NCI-H774 (cell line): ENCODE data around the gene SSNA1.

Experiments
- DNase-seq: peaks from one replicate; lab custom pipeline; 2025; lab: John Stamatoyannopoulos, UW

The SSNA1 gene

DNA sequence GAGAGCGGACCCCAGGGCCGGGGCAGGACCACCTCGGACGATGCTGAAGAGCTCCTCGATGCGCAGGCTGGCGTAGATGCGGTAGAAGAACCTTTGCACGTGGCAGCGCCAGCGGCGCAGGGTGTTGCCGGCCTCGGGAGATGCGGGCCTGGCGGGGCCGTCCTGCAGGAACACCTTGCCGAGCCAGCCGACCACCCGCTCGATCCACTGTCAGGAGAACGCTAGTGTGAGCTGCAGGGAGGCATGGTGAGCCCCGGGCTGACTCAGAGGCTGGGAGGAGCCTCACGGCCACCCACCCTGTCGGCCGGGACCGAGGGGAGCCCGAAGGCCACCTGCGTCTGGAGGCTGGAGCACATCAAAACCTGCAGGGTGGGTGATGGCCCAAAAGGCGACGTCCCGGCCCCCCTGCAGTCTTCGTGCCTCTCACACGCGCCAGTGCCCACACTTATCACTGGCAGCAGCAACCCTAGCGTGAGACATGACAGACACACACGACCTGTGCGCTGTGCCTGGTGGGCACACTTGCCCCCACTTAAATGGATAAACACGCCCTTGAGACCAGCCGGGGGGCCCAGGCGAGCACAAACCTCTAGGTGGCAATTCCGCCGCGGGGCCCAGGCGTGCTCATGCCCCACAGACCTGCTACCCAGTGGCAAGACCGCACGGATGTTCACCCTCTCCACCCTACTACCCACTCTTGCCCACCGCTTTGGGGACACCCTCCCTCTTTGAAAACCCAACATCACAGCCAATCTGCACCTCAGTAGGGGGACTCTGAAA is 3.4 kb upstream of the SSNA1 start:
- no peak for DNase-seq

DNA sequence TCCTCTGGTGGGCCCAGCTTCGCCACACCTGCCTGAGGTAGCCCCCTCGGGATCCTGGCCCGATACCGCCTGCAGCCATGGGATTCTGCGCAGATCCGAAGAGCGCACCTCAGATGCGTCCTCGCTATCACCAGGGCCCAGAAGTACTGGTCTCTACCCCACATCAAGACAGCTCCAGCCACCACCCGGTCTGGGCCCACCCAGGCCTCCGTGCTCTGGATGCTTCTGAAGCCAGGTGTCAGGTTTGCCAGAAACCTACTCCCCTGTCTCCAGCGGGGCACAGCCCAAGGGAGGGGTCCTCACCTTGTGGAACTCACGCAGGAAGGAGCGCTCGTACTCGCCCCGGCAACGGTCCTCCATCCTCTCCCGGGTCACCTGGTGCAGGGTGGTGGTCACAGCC is 2.6 kb upstream of the SSNA1 start:
- DNase-seq: no peak

DNA sequence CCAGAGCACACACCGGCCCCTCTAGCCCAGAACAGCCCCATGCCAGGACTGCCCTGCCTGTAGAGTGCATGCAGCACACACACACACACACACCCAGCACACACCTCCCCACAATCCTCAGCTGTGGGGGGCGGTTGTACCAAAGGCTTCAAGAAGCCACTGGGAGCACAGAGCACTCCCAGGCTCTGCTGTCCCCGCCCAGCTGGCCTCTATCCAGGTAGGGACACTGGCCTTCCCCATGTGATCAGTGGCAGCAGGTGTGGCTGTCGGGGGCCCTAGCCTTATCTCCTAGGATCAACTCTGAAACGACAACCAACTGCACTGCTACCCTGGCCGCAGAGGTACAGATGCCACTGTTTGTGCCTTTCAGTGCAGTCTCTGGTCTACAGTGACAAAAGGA is 2.1 kb upstream of the SSNA1 start:
- DNase-seq: no peak

DNA sequence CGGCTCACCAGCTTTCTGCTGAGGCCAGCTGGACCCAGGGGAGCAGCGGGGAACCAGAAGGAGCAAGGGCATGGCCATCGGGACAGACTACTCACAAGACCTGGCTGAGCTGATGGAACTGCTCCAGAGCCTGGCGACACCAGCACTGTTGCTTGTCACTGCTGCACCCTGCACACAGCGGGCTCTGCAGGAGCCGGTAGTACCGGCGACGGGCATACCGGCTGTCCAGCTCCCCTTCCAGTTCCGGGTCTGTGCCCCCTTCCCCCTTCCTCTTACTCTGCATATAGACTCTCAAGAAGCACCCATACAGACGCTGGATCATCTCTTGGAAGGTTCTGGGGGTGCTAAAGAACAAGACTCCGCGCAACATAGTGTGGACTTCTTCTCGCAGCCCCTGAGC is 1.1 kb upstream of the SSNA1 start:
- no peak for DNase-seq

DNA sequence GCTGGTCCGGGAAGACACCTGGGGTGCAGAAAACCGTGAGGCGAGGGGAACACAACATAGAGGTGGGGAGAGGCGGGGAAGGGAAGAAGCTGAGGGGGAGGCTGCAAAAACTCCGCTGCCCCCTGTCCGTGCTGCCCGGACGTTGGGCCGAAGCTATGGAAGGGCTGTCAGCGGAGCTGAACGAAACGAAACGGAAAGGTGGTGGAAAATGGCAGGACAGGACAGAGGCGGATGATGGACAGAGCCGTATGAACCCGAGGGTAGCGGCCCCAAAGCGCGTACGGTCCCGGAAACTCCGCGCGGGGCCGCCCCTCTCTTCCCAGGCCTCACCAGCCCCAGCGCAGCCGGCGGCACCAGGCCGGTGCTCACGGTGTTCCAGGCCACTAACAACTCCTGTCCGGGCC is 388 bp upstream of the SSNA1 start:
- DNase-seq: no peak

DNA sequence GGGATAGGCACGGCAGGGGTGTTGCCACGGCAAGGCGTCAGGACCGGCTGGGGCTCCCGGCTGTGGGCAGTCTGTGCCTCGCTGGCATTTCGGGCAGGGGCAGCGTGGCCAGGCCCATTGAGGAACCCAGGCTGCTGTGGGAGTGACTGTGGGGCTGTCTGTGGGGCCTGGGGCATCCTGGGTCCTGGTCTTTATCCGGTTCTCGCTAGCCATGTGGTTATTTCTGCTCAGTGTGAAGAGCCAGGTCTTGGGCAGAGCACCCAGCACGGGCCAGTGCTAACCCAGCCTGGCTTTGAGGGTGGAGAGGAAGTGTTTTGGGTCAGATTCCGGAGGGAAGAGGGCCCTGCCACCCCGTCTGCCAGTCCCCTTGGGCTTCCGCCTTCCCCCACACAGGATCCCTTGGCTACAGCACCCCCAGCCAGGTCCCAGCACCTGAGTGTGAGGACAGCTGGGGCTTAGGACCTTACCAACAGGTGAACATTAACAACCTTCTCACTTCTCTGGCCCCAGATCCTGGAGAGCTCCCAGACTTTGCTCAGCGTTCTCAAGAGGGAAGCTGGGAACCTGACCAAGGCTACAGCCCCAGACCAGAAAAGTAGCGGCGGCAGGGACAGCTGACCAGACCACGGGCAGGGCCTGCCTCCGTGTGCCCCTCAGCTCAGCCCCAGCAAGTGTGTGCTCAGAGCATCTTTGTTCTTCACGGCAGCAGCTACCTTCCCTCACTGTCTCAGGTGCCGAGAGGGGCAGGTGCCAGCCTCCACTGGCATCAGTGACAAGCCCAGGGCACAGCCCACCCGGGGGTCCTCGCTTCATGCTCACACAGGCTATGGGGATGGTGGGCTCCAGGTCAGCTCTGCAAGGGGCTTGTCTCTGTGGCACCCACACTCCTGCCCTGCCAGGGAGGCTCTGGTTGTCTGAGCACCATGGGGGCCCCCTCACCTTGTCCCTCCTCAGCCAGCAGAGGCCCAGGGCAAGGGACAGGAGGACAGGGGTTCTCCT is 1.1 kb downstream of the SSNA1 start:
- no peak for DNase-seq

DNA sequence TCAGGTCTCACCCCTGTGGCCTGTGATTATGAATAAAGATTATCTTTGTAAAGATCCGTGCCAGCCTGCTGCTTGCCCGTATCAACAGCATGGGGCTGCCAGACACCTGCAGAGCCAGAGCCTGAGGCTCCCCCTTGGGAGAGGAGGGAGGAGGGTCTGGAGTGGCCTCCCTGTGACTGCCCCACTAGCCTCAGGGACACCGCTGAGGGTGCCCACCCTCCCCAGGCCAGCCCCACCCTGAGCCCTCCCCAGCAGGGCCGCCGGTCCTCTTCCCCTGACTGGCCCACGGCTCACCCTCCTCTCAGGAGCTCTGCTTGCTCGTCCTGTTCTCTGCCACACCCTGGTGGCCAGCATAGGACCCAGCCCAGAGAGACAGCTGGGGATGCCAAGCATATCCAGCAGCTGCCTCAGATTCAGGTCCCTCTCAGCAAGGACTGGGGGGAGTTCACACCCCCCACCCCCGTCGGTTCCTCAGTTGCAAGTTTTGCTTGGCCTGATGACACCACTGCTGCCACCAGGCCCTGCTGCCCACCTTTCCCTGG is 1.9 kb downstream of the SSNA1 start:
- DNase-seq: no peak

DNA sequence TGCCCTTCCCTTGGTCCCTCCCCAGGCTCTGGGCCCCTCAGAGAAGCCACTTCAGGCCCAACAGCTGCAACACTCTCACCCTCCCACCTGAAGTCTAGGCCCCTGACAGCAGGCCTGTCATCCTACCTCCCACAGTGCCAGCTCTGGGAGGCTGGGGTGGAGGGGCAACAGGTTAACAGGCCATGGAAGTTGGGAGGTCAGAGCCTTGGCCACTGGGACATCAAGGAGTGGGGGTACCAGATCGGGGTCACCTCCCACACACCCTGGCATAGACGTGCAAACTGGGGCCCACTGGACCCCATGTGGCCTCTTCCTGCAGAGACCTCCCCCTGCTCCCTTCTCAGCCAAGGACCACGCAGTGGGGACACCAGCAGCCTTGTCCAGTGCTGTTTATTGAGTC is 2.8 kb downstream of the SSNA1 start:
- no peak for DNase-seq

DNA sequence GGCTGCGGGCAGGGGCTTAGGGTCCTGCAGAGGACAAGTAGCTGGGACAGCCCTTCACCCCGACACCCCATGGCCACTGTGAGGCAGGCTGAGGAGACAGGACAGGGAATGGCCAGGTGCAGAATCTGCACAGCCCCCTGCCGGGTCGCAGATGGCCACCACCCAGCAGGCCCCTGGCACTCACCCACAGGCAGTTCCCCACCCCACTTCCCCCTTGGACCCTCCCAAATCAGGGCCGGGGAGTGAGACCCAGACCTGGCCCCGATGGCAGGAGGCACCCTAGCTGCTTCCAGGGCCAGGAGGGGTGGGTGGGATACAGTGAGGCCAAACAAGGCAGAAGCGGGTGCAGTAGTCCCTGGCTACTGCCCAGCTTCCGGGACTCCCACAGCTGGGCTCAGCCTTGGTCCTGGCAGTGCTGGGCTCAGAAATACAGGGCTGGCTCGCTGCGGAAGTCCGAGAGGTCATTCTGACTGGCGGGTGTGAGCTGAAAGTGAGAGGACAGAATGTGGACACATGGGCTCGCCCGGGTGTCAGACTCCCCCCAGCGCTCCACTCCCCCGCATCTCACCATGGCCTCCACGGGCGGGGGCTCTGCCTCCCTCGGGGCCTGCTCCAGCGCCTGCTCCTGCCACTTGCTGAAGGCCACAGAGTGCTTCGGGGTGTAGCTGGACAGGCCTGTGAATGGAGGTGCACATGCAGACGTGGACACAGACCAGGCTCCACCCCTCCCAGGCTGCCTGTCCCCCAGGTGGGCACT is 3.4 kb downstream of the SSNA1 start:
- no peak for DNase-seq

DNA sequence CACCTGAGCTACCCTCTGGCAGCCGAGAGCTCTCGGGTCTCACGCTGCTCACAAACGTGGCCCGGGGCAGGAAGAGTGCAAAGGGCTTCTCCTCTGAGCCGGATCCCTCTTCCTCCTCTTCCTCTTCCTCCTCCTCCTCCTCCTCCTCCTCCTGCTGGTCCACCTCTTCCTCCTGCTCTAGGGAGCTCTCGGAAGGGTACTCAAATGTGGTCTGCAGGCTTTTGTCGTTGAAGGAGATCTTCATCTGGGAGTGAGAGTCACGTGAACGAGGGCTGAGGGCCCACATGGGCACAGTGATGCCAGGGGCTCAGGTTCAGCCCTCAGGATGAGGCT is 3.9 kb downstream of the SSNA1 start:
- no peak for DNase-seq

DNA sequence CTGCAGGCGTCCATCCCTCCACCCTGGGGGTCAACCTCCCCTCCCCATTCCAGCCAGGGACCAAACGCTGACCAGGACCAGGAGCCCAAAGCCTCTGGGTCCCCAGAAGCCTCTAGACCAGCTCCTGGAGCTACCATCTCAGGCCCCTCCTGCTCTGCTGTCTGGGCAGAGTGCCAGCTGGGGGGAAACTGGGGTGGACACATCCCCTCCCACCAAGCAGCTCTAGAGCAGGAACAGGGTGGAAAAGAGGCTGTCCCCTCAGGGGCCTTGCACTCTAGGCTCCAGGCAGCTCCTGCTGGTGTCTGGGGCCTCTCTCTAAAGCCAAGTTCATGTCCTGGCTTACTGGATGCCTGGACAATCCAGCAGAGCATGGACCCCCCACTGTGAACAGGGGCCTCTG is 4.4 kb downstream of the SSNA1 start:
- no peak for DNase-seq

DNA sequence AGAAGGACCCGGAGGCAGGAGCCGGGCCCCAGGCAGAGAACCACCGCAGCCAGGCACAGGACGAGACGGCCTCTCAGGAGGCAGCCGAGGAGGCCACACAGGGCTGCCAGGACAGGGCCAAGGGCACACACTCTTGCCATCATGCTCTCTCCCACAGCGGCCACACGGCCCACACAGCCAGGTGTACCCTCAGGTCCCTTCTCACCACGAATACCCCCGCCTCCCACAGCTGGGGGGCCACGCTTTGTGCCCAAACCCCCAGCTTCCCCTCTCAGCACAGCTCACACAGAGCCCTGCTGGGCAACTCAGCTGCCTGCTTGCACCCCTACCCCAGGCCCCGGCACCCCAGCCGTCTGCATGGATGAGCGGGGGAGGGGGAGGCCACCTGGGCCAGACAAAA is 5.3 kb downstream of the SSNA1 start:
- no peak for DNase-seq

DNA sequence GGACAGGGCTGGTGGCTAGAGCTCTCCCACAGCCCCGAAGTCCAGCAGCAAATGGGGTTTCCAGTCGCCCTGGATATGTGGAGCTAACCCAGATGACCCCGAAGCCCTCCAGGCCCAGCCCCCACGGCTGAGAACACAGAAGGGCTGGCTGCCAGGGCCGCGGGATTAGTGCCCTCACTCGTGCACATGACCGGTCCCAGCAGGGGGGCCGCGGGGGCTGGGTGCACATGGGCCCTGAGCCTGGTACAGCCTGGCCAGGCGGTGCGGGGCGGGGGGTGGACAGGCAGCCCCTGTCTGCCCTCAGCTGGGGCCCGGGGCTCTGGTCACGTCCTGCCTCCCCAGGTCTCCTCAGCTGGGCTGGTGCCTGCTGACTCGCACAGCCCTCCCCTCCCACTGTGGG is 5.9 kb downstream of the SSNA1 start:
- DNase-seq: no peak

DNA sequence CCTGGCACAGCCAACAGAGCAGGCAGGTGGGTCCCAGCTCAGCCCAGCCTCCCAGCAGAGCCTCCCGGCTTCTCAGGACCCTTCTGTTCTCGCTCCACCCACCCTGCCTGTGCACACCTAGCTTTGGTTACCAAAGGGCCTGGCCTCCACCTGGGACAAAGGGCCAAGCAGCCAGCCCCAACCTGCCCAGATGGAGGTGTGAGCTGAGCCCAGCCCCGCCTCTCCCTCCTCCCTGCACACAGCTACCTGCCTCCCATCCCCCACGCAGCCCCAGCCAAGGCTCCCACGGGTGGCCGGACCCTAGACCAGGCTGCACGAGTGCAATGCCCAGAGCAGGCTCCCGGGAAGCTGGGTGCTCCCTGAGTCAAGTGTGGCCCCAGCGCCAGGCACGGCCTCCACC is 6.4 kb downstream of the SSNA1 start:
- no peak for DNase-seq

DNA sequence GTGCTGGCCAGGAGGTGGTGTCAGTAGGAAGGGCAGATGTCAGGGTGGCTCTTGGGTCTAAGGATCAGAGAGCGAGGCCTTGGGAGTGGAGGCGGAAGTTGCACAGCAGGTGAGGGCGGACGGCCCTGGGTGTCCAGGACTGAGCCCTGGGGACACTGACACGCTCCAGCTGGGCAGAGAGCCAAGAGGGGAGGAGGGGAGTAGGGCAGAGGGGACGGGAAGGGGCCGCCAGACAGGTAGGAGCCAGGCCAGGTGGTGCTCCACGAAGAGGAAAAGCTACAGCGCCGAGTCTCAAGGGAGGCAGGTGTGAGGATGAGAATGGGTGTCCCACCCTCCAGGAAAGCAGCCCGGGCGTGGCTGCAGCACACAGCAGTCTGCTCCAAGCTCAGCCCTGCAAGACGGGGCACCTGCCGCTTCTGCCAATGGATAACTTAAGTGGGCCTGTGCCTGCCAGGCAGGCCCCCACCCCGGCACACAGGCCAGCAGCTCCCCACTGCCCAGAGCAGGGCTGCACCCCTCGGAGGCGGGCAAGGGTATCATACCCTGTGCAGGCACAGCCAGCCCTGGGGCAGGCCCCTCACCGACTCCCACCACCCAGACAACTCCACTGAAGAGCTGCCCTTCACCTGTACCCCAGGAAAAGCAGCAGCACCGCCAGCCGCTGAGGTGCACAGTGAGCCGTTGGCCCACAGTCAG is 7.2 kb downstream of the SSNA1 start:
- DNase-seq: peak; percentile 72

DNA sequence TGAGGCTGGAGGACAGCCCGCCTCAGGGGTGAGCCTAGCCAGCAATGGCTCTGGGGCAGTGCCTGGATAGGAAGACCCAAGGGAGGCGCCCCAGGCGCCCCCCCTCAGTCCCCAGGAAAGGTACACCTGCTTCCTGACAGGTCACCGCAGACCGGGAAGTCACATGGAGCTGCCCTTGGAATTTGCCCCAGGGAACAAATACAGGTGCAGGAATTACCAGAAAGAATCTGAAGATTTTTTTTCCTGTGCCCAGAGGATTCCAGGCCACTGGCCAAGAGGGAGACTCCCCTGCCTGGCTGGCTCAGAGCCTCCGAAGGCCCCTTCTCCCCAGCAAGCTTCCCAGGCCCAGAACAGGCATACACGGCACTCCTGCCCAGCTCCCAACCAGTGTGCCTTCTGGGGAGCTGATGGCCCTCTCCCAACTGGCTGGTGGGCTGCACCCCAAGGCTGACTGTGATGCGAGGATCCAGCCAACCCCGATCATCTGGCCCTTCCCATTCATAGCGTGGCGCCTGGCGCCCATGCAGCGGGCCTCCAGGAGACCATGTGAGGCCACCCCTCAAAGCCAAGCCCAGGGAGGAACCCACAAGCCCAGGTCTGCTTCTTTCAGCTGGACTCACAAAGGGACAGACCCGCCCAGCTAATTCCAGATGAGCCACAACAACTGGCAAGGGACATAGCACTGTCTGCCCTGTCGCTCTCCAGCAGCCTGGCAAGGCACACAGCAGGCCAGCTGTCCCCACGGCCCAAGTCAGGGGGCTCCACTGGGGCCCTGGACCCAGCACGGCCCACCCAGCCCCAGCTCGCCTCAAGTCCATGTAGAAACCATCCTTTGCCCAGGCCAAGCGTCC is 9.8 kb downstream of the SSNA1 start:
- no peak for DNase-seq

DNA sequence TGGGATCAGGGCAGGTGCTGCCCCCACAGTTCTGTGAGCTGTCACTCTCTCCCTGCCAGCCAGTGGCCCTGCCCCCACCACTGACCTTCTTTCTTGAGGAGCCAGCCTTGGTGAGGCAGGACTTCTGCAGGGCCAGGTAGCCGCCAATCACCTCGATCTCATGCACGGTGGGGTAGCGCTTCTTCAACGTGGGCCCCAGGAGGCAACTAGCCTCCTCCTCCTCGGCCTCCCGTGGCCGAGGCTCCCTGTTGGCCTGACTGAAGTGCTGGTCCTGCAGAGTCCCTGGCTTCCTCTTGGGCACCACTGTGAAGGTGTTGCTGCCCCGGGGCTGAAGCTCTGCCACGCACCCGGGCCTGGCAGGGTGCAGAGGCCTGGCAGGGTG is 10.4 kb downstream of the SSNA1 start:
- no peak for DNase-seq

DNA sequence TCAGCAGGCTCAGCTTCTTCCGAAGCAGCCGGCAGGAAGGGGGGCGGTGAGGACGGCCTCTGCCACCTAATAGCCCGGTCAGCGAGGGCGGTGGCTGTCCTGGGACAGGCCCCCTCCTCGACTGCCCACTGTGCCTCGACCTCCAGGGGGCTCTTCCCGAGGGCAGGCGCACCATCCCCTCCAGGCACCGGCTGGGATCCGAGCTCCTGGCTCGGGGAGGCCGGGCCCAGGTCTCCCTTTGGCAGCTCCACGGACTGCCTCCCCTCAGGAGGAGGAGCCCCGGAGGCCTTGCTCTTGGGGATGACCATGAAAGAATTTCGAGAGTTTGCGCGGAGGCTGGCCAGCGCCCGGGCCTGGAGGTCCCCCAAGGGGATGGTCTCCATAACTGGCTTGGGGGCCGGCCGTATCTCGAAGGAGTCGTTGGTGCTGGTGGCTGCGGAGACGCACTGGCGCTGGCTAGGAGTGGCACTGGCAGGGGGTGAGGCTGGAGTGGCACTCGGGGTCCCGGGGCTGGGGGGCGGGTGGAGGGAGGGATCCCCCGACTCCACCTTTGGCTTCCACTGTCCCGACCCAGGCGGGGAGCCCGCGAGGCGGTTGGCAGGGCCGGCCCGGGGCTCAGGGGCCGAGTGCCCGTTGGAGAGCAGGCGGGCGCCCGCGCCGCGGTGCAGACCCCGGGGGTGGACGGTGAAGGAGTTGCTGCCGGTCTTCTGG is 11.1 kb downstream of the SSNA1 start:
- no peak for DNase-seq

DNA sequence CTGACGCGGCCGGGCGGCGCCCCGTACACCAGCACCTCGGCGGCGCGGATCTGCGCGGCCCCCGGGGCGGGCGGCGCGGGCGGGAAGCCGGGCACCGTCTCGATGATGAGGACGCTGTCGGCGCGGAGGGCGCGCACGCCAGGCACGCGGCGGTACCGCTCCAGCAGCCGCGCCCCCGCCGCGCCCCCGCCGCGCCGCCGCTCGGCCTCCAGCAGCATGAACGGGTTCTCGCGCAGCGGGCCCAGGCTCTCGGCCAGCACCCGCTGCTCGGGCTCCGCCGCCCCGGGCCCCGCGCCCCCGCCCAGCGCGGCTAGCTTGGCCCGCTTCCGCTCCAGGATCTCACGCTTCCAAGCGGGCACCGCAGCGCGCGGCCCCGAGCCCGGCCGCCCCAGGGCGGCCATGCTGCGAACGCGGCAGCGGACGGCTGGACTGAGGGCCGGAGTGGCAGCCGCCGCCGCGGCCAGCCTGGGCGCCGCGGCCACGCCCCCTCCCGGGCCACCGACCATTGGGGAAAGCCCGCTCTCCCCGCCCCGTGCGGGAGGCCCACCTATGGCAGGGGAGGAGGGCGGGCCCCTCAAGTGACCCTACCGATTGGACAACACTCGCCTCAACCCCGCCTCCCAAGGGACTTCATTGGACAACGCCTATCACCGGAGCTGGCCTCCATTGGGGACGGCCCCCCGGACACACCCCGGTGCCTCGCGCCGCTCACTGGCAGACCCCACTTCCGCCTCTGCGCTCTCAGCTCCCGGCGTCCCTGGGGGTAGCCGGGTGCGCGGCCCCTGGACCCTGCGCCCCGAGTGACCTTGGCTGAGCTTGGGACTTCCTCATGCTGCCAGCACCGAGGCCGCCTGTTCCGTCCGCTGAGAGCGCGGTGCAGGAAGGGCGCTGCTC is 12.1 kb downstream of the SSNA1 start, which contains the start of gene TPRN:
TPRN (minus strand) TSS at position 431 of the 894 bp plus-strand sequence; CDS start at position 401, 30 bp downstream.
- DNase-seq: peak; percentile 100
